ENCODE data around the gene TNRC6C. TPM values are rescaled to one million over a fixed set of nuclear protein-coding genes. Genes with fewer than 3 reads are reported as not detected.

Gene TNRC6C
- total RNA-seq, 4 donors from 2014 or later, result 4.8 to 14.5 (median 11.6) TPM

GRCh38 chr17:78109489-78109761, 150.9 kb downstream of the TNRC6C start:
- H3K27ac ChIP-seq, result no peak overlapping the region
- peaks cover 31% of the 10 kb centered on the region for H3K36me3 ChIP-seq

GRCh38 chr17:78110363-78111015, 152.0 kb downstream of the TNRC6C start:
- peak in 1 of 2 donors; percentile 32 for DNase-seq (ENCODE audit: low spot score in 2 of 2)
- WGBS, result 80% methylated on average over 22 of the region's 22 CpGs
- H3K4me3 ChIP-seq, result no peak overlapping the region
- H3K4me1 ChIP-seq, result peaks cover 24% of the 10 kb centered on the region
- no peak overlapping the region for H3K27ac ChIP-seq
- H3K27me3 ChIP-seq, result no peaks in the 10 kb centered on the region
- H3K36me3 ChIP-seq, result peaks cover 23% of the 10 kb centered on the region
- TF ChIP-seq CTCF (IDR thresholded peaks at IDR 0.05) (no peak), EP300 (IDR thresholded peaks at IDR 0.05) (no peak), POLR2A (IDR thresholded peaks at IDR 0.05) (no peak), POLR2AphosphoS5 (IDR thresholded peaks at IDR 0.05) (no peak)
- no peaks in the 10 kb centered on the region for H3K9me3 ChIP-seq

More at GRCh38 chr17:78109489-78109761, 150.9 kb downstream of the TNRC6C start:
- no peaks in the 10 kb centered on the region for H3K9me3 ChIP-seq
- no peaks in the 10 kb centered on the region for H3K27me3 ChIP-seq
- peak in 1 of 2 donors; percentile 31 for DNase-seq (ENCODE audit: low spot score in 2 of 2)
- H3K4me3 ChIP-seq, result no peak overlapping the region
- TF ChIP-seq POLR2AphosphoS5 (IDR thresholded peaks at IDR 0.05) (no peak), EP300 (IDR thresholded peaks at IDR 0.05) (no peak), CTCF (IDR thresholded peaks at IDR 0.05) (no peak), POLR2A (IDR thresholded peaks at IDR 0.05) (no peak)
- H3K4me1 ChIP-seq, result peaks cover 14% of the 10 kb centered on the region
- 85% methylated on average over 9 of the region's 9 CpGs for WGBS

- no peak for DNase-seq (ENCODE audit: low spot score in 2 of 2)
- no peak overlapping the region for H3K27ac ChIP-seq
- H3K27me3 ChIP-seq, result no peaks in the 10 kb centered on the region
- H3K9me3 ChIP-seq, result no peaks in the 10 kb centered on the region
- no peak overlapping the region for H3K4me3 ChIP-seq
- TF ChIP-seq POLR2AphosphoS5 (IDR thresholded peaks at IDR 0.05), result no peak
- TF ChIP-seq EP300 (IDR thresholded peaks at IDR 0.05), result no peak
- no peak for TF ChIP-seq CTCF (IDR thresholded peaks at IDR 0.05)
- no peak for TF ChIP-seq POLR2A (IDR thresholded peaks at IDR 0.05)
- 87% methylated on average over 15 of the region's 19 CpGs for WGBS
- H3K4me1 ChIP-seq, result peaks cover 24% of the 10 kb centered on the region
- peaks cover 23% of the 10 kb centered on the region for H3K36me3 ChIP-seq
Measured at GRCh38 chr17:78111016-78111726, 152.7 kb downstream of the TNRC6C start.

- TF ChIP-seq CTCF (IDR thresholded peaks at IDR 0.05) (no peak), POLR2AphosphoS5 (IDR thresholded peaks at IDR 0.05) (no peak), POLR2A (IDR thresholded peaks at IDR 0.05) (no peak), EP300 (IDR thresholded peaks at IDR 0.05) (no peak)
- H3K4me1 ChIP-seq, result peaks cover 24% of the 10 kb centered on the region
- peaks cover 23% of the 10 kb centered on the region for H3K36me3 ChIP-seq
- no peaks in the 10 kb centered on the region for H3K9me3 ChIP-seq
- no peak for DNase-seq (ENCODE audit: low spot score in 2 of 2)
- no peak overlapping the region for H3K4me3 ChIP-seq
- H3K27ac ChIP-seq, result no peak overlapping the region
- no peaks in the 10 kb centered on the region for H3K27me3 ChIP-seq
- WGBS, result 84% methylated on average over 9 of the region's 28 CpGs
Measured at GRCh38 chr17:78111727-78112517, 153.4 kb downstream of the TNRC6C start.

All from suprapubic skin (tissue), 4 donors.